CD4-positive, alpha-beta memory T cell (primary cell): ENCODE data around the gene ANKS4B. TPM values are rescaled to one million over a fixed set of nuclear protein-coding genes. Genes with fewer than 3 reads are reported as not detected.

Experiments used
- polyA plus RNA-seq, 2 donors: library from polyadenylated mRNA; unstranded; fragments of 300-500 nt; fragmentation: Illumina TruSeq; gene quantifications; one replicate each; pipeline ENCODE4 v1.2.3, GENCODE V29; 2021
- total RNA-seq, 2 experiments: library from RNA; stranded (reverse); gene quantifications; one replicate each; pipeline ENCODE4 v1.2.3, GENCODE V29; 2021

Gene ANKS4B
- total and polyA plus RNA-seq, 4 experiments from 2014 or later, result not detected

Other genes starting within 250 kb of the ANKS4B start
- gene DNAH3, start 82.9 kb upstream of the ANKS4B start, total RNA-seq, result not detected
- gene DNAH3, start 82.9 kb upstream of the ANKS4B start, polyA plus RNA-seq, result not detected
- 10 to 100 TPM; 18.3 to 18.6 TPM for gene LDAF1, start 75.0 kb upstream of the ANKS4B start, total RNA-seq
- 10 to 100 TPM; 15.0 to 23.3 TPM for gene LDAF1, start 75.0 kb upstream of the ANKS4B start, polyA plus RNA-seq
- gene ZP2, start 22.1 kb upstream of the ANKS4B start, total RNA-seq, result not detected
- gene ZP2, start 22.1 kb upstream of the ANKS4B start, polyA plus RNA-seq, result not detected
- gene CRYM, start 44.6 kb downstream of the ANKS4B start, total RNA-seq, result not detected
- gene CRYM, start 44.6 kb downstream of the ANKS4B start, polyA plus RNA-seq, result not detected